Inferior parietal cortex (tissue), 1 donor: ENCODE measurements around the gene ATP10D.
"Not testable (repeated sequence)": the region's sequence is repeated elsewhere in the genome, so short reads cannot be mapped to it uniquely, and the experiment has no call there.

Experiments used
- DNase-seq: peaks from one replicate; pipeline ENCODE4 v3.0.0-alpha.2; 2016; ENCODE audit errors: extremely low spot score

Gene ATP10D

DNA sequence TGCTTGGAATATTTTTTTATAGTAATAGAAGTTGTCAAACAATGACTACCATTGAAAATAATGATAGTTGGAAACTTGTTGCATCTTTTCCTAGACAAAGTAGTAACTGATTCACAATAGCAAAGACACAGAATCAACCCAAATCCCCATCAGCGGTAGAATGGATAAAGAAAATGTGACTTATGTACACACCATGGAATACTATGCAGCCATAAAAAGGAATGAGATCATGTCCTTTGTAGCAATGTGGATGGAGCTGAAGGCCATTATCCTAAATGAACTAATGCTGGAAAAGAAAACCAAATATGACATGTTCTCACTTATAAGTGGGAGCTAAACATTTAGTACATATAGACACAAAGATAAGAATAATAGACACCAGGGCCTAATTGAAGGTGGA, 49.7 kb downstream of the ATP10D start:
- DNase-seq: no peak

- no peak for DNase-seq
These were observed 50.6 kb downstream of the ATP10D start for GRCh38 chr4:47535567-47536147.

DNA sequence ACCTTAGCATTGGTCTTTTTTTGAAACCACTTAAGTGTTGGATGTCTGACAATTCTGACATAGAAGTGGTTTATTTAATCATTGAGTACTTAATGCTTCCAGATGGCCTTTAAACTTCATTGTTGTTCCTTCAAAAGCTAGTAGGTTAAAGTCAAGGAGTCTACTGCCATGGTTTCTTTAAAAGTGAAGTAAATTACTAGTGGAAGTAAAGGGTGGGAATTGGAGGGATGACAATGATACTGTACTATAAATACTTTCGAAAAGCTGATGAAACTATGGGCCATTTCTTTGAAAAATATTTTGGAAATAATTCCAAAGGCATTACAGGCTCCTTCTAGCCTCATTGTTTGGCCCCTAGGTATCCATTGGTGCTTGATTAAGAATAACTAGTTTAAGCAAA, 51.9 kb downstream of the ATP10D start:
- DNase-seq: no peak

GRCh38 chr4:47538111-47538824, 53.2 kb downstream of the ATP10D start:
- DNase-seq: no peak

GRCh38 chr4:47538825-47539154, 53.7 kb downstream of the ATP10D start:
- no peak for DNase-seq

- not testable (repeated sequence) for DNase-seq
These were observed 57.6 kb downstream of the ATP10D start for GRCh38 chr4:47542640-47543039.

DNA sequence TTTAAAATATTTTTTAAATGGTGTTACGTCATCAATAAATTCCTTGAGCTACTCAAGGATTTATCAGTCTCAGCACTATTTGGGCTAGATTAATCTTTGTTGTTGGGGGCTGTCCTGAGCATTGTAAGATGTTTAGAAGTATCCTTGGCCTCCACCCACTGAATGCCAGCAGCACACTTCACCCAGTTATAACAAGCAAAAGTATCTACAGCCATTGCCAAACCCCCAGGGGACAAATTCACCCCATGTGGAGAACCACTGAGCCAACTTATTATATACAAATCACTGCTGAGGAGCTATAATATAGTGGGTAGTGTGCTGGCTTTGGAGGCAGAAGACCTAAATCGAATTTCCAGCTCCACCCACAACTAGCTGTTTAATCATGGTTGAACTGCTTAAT, 58.3 kb downstream of the ATP10D start:
- DNase-seq: no peak

DNA sequence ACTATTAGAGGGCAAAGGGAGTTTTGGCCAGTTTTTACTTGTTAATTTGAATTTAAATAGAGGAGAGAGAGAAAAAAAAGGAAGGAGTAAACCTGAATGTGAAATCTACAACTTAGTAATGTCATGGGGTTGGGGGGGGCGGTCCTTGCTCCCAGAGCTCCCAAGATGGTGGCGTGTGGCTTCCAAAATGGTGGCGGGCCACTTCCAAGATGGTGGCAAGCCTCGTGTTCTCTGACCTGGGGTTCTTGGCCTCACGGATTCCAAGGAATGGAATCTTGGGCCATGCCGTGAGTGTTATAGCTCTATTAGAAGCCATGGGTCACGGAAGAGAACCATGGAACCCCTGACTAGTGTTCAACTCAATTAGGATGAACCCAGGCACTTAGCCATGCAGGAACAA, 65.3 kb downstream of the ATP10D start:
- DNase-seq: not testable (repeated sequence)

DNA sequence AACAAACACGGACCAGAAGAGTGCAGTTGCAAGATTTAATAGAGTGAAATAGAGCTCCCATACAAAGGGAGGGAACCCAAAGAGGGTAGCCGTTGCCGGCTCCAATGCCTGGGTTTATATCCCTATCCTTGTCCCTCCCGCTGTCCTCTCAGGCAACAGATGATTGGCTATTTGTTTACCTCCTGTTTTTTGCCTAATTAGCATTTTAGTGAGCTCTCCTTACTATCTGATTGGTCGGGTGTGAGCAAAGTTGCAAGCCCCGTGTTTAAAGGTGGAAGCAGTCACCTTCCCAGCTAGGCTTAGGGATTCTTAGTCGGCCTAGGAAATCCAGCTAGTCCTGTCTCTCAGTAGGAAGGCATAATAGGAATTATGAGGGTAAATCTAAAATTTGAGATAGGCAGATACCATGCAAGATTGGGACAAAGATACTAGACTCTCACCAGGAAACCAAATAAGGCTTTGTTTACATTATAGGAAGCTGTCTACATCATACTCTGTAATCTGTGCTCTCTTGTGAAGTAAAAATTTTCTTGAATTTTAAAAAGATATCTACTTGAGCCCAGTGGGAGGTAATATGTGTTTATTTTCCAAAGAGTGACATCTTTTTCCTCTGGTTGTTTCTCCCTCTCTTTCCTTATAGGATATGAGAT, 65.9 kb downstream of the ATP10D start:
- DNase-seq: no peak

DNA sequence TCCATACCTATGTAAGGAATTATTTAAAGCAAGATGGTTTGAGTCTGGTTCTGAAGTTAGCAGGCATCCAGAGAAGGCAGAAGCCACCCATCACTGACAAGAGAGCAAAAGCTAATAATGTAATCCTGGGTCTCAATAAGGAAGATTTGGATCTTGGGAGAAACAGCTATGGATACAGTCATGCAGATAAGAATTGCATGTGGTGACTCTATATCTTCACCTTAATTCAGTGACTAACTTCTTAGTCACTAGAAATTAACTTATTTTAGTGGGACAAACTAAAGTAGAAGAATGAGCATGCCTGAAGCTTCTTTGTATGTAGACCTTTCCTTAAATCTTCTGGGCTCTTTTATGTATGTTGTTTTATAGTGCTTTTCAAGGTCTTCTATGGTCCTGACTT, 66.6 kb downstream of the ATP10D start:
- no peak for DNase-seq

GRCh38 chr4:47553329-47554125, 68.5 kb downstream of the ATP10D start:
- DNase-seq: no peak

GRCh38 chr4:47555920-47556319, 70.8 kb downstream of the ATP10D start:
- not testable (repeated sequence) for DNase-seq

GRCh38 chr4:47557255-47557654, 72.2 kb downstream of the ATP10D start:
- DNase-seq: no peak

GRCh38 chr4:47560682-47561081, 75.6 kb downstream of the ATP10D start:
- DNase-seq: no peak

- no peak for DNase-seq
These were observed 76.3 kb downstream of the ATP10D start for GRCh38 chr4:47561331-47561730.

DNA sequence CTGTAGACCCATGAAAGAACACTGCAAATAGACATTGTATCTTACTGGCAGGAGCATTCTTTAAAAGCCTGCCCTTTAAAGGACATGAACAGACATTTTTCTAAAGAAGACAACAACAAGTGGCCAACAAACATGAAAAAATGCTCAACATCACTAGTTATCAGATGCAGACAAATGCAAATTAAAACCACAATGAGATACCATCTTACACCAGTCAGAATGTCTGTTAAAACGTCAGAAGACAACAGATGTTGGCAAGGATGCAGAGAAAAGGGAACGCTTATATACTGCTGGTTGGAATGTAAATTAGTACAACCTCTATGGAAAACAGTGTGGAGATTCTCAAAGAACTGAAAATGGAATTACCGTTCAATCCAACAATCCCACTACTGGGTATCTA, 77.2 kb downstream of the ATP10D start:
- no peak for DNase-seq

DNA sequence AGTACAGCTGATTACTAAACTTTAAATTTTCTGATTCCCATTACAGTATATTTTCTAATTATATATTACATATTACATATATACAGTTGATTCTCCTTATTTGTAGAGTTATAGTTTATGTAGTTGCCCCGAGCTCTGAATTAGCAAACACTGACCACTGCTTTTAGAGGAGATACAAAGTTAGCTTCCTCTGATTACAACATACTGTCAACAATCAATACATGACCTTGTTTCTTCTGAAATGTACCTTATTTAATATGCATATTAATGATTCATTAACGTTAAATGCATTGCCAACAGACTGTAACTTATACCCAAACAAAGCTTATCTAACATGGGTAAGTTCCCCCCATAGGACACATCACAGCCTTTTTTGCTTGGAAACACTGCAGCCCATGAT, 81.5 kb downstream of the ATP10D start:
- DNase-seq: no peak

DNA sequence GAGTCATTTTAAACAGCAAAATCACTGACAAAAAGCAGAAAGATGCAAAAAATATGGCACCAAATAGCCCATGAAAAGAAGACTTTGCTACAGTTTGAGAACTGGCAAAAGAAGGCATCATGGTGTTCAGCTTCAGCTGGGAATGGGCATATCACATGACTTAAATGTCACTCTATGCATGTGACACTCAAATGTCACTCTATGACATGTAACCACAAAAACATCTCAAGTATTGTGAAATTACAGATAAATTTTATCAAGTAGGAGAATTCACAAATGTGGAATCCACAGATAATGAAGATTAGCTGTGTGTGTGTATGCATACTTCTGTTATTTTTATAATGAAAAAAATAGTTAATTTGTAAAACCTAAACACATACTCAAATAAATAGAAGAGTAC, 81.9 kb downstream of the ATP10D start:
- DNase-seq: no peak

- DNase-seq: no peak
These were observed 82.4 kb downstream of the ATP10D start for GRCh38 chr4:47567511-47567910.

DNA sequence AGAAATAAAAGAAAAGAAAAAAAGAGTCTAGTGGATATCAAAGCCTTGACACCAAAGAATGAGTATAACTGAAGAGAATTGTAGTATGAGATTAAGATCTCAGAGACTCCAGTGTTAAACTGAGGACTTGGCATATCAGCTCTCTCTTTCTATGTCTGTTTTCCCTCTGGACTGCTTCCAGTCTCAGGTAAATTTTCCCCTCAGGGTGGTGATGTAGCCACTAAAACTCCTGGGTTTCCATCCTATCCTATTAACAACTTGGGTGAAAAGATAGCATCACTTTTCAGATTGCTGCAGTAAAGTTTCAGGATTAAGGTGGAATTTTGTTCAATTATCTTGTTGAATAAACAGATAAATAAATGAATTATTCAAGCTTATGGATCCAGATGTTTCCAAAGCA, 85.7 kb downstream of the ATP10D start:
- DNase-seq: no peak

GRCh38 chr4:47572981-47573380, 87.9 kb downstream of the ATP10D start:
- no peak for DNase-seq

- no peak for DNase-seq
These were observed 92.9 kb downstream of the ATP10D start for GRCh38 chr4:47577779-47578553.
